ENCODE data around the gene TCF7.

TCF7 gene

DNA sequence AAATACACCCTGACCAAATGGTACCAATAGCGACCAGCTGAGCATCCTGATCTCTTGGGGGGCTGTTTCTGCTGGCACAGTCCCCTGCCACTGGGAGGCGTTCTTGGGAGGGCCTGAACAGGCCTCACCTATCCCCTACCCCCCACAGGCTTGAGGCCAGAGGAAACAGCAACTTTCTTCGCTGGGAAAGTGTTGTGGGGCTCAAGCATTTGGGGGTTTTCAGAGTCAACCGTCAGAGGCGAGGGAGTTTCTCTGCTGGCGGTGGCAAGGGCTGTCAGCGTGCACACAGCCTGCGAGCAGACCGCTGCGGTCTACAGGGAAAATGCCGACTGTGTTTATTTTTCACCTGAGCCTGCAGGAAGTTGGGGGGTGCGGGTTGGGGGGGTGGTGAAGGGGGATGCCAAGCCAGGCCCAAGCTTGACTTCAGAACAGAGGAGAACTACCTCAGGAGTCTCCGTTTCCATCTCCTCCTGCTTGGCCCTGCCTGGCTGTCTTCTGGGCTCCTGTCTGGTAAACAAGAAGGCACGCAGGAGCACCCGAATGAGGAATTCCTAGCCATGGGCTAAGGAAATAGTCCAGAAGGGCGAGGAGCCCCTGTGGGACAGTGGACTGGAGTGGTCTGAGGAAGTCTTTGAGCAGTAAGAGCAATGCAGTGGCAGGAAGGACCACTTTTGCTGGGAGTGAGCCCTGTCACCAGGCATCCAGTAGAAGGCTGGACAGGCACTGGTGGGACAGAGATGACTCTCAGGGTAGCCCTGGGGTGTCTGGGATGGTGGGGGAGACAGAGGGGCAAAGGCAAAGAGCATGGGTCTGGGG lies 18.1 kb downstream of the TCF7 start:
- DNase-seq, result no peak

DNA sequence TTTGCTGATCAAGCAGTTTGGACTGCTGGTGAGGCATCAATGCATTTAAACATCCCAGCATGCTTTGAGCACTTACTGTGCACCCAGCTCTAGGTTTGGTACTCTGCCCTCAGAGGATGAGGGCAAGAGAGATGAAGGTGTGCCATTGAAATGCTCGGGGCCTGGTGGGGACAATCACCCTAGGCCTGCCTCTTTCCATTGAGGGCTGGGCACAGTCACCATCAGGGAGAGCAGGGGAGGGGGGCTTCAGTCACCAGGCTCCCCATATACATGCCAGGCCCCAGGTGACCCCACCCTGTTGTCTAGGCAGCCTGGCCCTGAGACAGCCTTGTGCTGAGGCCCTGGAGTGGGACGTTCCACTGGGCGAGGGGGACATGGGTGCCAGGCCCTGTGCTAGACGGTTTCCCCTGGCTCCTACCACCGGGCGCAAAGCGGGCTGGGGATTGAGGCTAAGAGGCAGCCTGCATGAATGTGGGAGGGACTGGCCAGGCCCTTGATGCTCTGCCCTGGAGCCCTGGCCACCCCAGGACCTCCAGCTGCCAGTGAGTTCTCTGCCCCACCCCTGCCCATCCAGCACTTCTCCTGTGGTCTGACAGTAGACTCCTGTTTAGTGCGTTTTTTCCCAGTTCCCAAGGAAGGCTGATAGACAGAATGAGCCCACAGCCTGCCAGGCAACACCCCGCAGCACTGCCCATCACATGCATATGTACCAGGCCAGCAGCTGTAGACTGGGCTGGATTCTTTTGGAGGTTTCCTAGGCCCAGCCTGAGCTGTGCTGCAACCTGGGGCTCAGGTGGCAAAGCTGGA lies 18.9 kb downstream of the TCF7 start:
- no peak for DNase-seq

DNA sequence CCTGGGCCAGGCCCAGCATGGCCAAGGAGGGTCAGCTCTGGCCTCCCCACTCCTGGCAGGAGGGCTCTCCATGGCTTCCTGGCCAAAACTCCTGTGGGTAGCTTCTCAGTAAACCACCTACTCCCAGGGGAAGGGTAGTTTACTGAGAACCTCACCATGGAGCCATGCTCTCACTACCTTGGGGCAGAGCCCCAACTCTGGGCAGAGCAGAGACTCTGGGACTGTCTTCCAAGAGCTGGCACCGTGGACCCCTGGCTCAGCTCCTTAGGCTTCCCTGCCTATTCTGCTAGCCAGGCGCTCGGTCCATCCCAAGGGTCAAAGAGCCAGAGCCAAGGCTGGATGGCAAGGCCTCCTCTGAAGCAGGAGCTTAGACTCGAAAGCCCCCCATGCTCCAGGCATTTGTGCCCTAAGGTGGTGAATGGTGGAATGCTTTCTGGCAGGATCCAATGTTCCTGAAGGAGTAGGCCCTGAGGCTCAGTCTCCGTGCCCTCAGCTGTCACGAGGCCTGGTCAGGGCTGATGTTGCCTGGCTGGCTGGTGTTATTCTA lies 19.6 kb downstream of the TCF7 start:
- no peak for DNase-seq

DNA sequence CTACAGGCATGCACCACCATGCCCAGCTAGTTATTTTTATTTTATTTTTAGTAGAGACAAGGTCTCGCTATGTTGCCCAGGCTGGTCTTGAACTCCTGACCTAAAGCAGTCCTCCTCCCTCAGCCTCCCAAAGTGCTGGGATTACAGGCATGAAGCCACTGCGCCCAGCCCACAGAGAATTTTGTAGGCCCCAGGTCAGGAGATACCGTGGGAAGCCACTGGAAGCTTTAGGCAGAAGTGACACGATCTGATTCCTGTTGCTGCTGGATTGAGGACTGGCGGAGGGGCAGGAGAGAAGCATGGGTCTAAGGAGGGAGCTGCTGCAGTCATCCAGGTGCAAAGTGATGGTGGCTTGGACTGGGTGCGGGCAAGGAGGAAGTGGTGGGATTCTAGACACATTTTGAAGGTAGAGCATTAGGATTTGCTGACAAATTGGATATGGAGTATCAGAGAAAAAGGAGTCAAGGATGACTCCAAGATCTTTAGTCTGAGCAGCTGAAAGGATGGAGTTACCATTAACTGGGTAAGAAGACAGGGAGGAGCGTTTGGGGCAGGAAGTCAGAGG lies 20.7 kb downstream of the TCF7 start:
- DNase-seq, result no peak

DNA sequence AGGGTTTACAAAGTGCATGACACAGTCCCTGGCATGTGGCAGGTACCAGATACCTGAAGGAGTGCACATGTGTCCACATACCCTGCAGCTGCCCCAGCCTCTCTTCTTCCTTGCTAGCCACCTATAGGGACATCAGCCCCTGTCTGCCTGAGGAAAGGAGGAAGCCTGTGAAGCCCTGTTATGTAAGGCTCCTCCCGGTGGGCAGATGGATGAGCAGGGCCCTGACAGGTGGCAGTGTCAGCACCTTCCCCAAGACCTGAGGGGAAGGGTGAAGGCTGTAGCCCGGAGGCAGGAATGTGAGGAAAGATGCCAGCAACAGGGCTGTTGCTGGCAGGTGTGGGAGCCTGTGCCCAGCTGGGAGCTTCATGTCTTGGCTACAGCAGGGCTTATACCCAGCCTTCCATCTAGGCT lies 21.7 kb downstream of the TCF7 start:
- DNase-seq, result no peak

DNA sequence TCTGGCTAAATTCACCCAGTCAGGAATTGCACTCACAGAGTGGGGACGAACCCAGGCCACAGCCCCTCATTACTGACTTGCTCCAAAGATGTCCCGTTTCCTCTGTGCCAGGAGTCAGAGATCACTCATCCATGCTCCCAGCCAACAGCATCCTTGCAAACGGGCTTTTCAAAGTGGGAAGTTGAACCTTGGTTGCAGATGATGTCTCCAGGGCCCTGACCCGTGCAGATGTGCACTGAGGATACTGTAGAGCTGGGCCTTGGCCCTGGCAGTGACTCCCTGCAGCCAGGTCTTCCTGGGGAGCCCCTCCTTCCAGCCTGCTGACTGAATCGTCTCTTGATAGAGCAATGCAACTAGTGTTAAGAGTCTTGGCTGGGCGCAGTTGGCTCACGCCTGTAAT lies 22.3 kb downstream of the TCF7 start:
- DNase-seq, result no peak

DNA sequence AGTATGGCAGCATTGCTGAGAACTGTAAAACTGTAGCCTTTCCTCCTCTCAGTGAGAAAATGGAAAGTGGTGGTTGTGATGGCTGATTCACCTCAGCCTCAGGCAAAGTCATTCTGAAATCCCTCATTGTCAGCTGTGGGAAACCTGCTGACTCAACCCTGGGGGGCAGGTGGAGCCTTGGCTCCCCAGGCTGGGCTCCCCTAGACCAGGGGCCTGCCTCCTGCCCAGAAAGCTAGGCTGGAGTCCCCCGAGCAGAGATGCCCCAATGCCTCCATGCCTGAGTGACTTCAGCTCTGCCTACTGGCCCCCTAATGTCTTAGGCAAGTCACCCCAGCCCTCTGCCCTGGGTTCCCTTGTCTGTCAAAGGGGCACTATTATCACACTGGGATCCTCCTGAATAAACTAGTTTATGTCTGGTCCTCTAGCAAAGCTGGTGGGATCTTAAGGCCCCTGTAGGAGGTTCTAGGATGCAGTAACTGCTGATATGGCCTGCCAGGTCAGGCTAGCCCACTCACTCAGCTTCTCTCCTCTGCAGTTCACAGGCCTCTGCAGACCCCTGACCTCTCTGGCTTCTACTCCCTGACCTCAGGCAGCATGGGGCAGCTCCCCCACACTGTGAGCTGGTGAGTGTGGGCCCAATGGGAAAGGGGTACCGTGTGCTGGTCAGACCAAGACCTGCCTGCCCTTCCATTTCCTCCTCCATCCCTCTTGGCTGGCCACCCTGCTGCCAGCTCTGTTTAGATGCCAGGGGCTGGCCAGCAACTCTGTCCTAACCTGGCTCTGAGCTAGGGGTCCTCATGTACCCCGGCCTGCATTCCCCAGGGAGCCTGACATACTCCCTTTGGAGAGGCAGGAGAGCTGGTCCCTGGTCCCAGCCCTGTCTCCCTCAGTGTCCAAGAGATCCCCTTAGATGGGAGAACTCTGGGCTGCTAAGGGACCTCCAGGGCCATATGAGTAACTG lies 24.2 kb downstream of the TCF7 start:
- DNase-seq, result no peak

DNA sequence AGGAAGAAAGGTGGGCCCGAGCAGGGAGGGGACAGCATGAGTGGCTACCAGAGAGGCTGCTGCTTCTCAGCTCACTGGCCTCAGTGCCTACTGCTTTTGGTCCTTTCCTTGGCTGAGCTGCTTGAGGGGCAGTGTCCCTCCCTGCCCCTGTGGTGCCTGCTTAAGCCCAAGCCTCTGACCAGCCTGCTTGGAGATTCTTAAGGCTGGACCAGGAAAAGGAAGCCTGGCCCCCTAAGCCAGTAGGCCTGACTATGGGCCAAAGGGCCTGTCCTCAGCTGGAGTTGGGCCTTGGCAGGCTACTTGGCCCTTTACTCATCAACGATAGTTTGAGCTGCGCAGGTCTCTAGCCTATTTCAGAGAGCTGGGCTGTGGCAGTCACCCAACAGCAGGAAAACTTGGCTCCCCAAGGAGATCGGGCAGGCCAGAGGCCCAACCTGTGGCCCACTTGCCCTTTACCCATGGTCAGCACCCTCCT lies 24.9 kb downstream of the TCF7 start:
- no peak for DNase-seq

DNA sequence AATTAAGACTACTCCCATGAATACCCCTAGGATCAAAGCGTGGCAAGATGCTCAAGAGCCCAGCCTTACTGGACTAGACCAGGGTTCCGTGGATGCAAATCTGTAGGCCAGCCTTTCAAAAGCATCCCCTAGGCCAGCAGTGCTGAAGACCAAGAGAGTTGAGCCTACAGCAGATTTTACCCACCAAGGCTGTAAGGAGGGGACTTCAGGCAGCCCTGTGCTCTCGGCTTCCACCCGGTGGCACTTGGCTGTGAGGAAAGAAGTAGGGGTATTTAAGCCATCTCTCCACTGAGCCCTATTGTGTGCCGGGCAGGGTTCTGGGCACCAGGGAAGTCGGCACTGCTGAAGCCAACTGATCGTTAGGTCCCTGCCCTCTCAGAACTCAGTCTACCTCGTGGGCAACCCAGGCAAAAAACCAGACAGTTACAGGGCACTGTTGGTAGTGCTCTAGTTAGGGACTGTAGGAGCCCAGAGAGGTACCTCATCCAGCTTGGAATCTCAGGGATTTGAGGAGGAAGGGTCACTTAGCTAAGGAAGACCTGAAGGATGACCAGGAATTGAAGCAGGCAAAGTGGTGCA lies 25.5 kb downstream of the TCF7 start:
- no peak for DNase-seq

DNA sequence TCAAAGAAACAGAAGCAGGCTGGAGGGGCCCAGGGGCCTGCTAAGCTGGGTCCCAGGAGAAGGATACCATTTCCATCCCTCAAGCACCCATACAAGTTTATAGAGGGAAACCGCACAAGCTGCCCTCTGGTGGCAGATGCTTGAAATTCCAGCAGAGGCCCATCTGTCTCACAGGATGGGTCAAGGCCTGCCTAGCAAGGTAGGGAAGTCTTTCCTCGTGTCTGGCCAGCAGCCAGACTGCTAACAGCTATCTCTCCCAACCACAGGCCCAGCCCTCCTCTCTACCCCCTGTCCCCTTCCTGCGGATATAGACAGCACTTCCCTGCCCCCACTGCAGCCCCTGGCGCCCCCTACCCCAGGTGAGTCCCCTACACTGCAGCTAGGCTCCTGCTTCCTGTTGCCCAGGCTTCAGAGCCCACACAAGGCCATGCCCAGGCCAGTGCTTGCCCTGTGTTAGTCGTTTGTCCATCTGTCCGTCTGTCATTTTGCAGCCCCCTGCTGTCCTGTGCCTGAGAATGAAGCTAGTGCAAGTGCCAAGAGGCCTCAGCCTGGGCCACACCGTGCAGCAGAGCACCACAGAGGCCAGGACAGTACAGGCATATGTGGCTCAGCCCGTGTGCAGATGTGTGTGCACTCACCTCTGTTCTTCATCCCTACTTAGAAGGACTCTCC lies 26.2 kb downstream of the TCF7 start:
- peak; percentile 9 for DNase-seq

DNA sequence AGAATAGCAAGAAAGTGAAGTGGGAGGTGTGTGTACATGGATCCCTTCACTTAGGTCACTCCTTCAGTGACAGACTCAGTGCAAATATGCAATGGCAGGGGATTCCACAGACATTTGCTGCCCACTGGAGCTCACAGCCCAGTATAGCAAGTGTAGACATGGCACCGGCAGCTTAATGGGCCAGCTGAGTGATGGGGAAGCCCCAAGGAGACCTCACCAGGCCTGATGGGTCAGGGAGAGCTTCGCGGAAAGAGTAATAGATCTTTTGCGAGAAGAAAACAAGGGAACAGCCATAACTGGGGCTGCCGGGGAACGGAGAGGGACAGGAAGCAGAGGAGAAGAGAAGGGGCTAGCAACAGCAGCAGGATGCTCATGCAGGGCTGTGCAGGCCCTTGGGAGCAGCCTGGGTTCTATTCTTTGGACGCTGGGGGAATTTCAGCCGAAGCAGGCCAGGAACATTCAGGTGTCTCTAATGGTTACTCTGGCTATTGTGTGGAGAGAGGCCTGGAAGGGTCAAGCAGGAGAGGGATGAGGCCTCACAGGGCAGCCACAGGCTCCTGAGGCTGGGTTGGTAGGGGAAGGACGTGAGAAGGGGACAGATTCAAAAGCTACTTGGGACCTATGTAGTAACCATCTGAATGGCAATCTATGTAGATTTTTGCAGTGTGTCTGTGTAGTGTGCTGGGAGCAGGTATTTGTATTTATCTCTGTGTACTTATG lies 27.0 kb downstream of the TCF7 start:
- no peak for DNase-seq

DNA sequence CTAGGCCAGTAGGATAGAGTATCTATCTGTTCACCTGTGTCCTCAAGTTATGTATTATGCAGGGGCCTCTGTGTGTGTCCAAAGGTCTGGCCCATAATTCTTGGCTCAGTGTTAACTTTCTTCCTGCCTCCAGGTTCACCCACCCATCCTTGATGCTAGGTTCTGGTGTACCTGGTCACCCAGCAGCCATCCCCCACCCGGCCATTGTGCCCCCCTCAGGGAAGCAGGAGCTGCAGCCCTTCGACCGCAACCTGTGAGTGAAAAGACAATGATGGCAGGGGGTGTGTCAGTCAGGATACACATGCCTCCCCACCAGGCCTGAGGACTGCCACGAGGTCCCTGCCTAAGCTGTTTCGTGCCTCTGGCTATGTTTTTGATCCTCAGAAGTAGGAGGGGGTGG lies 27.6 kb downstream of the TCF7 start:
- no peak for DNase-seq

DNA sequence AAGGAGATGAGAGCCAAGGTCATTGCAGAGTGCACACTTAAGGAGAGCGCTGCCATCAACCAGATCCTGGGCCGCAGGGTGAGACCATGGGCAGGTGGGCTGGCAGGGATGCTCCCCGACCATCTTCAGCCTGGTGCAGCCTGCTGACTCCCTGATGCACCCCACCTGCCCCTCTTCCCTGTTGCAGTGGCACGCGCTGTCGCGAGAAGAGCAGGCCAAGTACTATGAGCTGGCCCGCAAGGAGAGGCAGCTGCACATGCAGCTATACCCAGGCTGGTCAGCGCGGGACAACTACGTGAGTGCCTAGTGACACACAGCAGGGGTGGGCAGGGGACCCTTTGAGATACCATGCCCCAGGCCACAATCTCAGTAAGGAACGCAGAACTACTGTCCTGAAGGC lies 28.3 kb downstream of the TCF7 start:
- no peak for DNase-seq

DNA sequence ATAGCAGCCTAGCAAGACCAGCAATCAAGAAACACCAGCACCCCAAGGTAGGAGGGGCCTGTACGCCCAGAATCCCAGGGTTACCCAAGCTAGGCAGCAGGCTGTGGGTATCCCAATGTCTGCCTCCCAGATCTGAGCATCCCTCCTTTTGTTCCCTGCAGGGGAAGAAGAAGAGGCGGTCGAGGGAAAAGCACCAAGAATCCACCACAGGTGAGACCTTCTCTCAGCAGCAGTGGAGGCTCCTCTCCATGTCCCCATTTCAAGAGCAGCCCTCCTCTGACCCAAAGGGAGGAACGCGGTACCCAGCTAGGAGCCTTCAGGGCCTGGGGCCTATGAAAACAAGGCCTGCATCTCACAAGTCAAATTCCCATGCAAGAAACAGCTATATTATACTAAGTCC lies 28.9 kb downstream of the TCF7 start:
- no peak for DNase-seq

DNA sequence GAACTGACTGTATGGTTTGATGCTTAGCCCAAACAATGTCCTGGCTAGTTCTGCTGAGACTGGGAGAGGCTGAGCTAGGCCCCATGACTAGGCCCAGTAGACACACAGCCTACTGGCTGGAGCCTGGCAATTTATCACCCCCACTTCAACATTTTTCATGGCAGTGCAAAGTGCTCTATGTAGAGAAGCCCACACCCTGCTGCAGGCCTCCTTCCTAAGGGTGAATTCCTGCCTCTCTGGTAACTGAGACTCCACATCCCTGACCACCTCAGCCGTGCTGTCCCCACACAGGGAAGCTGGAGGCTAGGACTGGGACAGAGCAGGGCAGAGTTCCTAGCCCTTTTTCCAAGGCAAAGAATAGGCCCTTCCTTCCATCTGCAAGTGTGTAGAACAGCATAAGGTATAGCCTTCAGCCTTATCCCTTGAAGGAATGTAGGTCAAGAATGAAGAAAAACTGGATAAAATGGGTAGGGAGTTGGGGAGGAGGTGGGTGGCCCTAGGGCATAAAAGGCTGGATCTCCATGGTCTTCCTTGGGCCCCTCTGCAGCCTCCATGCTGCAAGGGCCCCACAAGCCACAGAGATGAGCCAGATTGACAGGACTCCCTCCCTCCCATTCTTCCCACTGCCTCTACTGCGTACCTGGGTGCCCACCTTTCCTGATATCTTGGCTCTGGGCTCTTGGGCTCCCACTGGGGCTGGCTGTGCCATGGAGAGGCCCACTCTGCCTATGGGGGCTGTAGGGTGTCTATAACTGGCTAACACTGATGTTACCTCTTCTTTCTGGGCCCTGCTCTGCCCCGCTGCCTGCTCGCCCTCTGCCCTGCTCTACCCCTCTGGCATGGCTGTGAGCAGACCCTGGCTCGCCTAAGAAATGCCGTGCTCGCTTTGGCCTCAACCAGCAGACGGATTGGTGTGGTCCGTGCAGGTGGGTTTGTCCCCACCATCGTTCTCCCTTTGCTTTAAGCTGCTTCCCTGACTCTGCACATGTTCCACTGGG lies 29.8 kb downstream of the TCF7 start:
- DNase-seq, result no peak

DNA sequence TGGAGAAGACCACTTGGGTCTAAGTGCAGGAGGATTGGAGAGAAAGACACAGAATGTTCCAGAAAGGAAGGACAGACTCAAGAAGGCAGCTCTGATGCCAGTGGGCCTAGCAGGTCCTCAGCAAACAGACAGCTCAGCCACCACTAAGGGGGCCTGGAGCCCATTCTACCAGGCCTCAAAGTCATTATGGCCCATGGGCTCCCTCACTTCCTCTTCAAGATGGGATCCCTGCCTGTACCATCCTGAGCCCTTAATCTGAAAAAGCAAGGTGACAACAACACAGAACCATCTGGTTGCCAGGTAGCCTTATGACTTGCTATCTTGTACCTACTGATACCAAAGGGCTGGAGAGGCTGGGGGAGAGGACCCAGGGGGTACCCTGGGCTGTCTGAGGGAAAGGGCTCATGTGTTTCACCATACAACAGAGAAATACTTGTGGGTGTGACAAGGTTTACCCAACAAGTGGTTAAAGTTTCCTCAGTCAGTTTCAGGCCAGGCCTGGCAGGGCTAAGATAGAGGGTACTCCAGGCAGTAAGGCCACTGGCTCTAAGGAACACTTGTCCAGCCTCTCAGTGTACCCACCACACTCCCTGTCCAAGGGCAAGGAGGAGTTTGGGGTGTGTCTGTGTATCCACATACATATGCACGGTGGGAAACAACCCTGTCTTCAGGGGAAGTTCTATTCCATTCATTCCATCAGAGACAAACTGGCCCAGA lies 30.7 kb downstream of the TCF7 start:
- no peak for DNase-seq

DNA sequence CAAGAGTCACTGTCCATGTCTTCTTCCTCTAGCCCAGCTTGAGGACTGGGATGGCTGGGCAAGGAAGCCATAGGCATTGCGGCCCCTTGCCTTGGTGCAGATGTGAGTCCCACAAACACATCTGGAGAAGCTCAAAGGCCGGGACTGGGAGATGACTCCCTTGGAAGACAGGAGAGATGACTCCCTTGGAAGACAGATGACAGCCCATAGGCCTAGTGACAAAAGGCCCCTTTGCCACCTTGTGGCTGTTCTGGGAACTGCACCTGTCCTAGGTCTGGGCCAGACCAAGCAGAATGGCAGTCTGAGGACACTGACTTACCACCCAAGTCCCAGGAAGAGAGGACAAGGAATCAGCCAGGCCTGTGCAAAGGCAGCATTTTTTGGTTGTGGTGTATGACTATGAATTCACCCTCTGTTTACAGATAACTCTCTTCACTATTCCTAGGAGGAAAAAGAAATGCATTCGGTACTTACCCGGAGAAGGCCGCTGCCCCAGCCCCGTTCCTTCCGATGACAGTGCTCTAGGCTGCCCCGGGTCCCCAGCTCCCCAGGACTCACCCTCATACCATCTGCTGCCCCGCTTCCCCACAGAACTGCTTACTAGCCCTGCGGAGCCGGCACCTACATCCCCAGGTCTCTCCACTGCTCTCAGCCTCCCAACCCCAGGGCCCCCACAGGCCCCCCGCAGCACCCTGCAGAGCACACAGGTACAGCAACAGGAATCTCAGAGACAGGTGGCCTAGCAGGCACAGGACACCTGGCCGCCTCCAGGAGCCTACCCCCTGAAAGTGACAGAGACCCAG lies 31.5 kb downstream of the TCF7 start:
- DNase-seq, result no peak

Measured in NCI-H510A (cell line).